HG02938 (cell line): Measurements from ENCODE around the gene CSAG2.
"Not testable (repeated sequence)": the region's sequence is repeated elsewhere in the genome, so short reads cannot be mapped to it uniquely, and the experiment has no call there.

ENCODE experiments used
- ATAC-seq: cut with Tn5 transposase; IDR thresholded peaks from one replicate; pipeline ENCODE4 v1.9.1; 2021; ENCODE audit warnings: mild to moderate bottlenecking, moderate library complexity; ENCODE audit not compliant: unreplicated experiment

The CSAG2 gene

GRCh38 chrX:152709173-152709572 is at the start of gene CSAG2:
CSAG2 (minus strand) TSS chrX:152709273; CDS start chrX:152709112, 161 bp downstream.
- not testable (repeated sequence) for ATAC-seq

DNA sequence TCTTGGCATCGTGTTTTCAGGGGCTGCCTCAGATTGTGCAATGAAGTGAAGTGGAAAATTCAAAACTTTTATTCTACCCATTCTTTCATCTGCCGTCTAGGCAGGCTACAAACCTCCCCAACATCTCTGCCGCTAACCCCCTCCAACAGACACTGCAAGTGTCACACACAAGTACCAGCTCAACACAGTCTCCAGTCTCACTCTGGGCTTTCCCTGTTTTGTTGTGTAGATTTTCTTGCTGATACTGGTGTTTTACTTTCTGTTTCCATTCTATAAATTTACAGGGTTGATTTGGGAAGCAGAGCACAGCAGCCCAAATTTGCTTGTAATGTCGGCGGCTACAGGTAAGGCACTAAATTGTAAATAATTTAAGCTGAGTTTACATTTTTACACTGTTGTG is 45.8 kb upstream of the CSAG2 start:
- not testable (repeated sequence) for ATAC-seq

DNA sequence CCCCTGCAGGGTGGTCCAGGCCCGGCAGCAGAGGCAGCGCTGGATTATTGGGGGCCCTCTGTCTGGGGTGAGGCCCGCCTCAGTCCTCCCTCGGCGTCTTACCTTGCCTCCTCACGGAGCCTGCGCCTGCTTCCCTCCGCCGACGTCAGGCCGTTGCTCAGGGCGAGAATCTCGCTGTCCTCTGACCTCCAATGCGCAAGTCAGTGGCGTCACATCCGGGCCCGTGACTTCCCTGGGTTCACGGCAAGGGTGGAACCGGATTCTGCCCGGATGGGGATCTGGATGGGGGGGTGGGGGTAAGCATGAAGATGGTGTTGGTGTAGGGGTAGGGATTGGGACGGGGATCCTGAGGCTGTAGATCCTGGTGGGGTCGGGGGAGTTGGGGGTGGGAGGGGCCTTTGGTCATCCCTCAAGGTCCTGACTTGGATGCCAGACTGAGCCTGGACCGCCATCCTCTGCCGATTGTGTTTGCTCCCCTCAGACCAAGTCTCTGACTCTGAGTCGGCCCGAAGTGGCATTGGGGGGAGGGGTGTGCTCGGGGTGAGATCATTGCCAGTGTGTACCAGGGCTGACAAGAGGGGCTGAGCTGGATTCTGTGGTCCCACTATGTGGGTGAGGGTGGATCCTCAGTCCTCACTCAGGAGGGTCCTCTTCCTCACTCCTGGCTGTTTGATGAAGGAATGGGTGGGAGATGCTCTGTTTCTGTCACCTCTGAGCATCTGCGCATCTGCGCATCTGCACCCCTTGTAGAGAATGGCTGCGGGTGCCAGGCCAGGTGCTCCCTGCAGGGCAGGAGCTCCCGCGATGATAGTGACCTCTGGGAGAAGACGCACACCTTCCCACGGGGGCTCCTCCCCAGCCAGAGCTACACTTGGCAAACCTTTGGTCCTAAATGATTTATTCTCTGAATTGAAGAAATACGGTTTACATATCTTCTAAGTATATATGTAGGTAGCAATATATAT is 44.9 kb upstream of the CSAG2 start, which contains the start of gene MAGEA2:
MAGEA2 (minus strand) TSS at position 157 of the 965 bp plus-strand sequence. CDS start 2,479 bp downstream, outside the sequence.
- ATAC-seq, result not testable (repeated sequence)

GRCh38 chrX:152738560-152738959 is 29.5 kb upstream of the CSAG2 start:
- no peak for ATAC-seq

GRCh38 chrX:152736528-152736927 is 27.5 kb upstream of the CSAG2 start:
- not testable (repeated sequence) for ATAC-seq

- ATAC-seq, result no peak
These were observed 26.9 kb upstream of the CSAG2 start for GRCh38 chrX:152735860-152736511.

DNA sequence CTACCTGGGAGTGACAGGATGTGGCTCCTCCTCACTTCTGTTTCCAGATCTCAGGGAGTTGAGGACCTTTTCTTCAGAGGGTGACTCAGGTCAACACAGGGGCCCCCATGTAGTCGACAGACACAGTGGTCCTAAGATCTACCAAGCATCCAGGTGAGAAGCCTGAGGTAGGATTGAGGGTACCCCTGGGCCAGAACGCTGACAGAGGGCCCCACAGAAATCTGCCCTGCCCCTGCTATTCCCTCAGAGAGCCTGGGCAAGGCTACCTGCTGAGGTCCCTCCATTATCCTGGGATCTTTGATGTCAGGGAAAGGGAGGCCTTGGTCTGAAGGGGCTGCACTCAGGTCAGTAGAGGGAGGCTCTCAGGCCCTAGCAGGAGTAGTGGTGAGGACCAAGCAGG is 26.0 kb upstream of the CSAG2 start:
- ATAC-seq, result no peak

GRCh38 chrX:152734143-152734858 is 25.2 kb upstream of the CSAG2 start:
- not testable (repeated sequence) for ATAC-seq

GRCh38 chrX:152733261-152733975 is 24.3 kb upstream of the CSAG2 start, which contains the start of the genes CSAG1 and MAGEA12:
CSAG1 (minus strand) TSS chrX:152733721; CDS start chrX:152732460, 1,261 bp downstream.
MAGEA12 (plus strand) TSS chrX:152733757; CDS start chrX:152736162, 2,405 bp downstream.
- no peak for ATAC-seq

- no peak for ATAC-seq
These were observed 16.3 kb upstream of the CSAG2 start for GRCh38 chrX:152725409-152725808.

- not testable (repeated sequence) for ATAC-seq
These were observed 5.0 kb upstream of the CSAG2 start, which contains the start of gene MAGEA2B for GRCh38 chrX:152713815-152714787. MAGEA2B (plus strand) TSS chrX:152714628; CDS start chrX:152717107, 2,479 bp downstream.

GRCh38 chrX:152713195-152713594 is 4.1 kb upstream of the CSAG2 start:
- ATAC-seq, result not testable (repeated sequence)

DNA sequence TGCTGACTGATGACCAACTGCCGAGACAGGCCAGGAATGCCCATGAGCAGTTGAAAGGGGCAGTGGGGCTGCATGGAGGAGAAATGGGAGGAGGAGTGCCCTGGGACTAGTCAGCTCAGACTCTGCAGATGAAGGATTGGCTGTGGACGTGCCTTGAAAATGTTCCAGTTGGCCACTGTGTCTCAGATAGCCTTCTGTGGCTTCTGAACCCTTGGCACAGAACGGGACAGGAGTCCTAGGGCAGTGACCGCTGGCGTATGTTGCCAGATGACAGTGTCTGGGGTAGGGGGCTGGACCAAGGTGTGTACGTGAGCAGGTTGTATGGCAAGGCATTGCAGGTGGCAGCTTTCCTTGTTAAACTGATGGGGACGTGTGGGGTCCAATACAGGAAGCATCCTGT is 2.6 kb downstream of the CSAG2 start:
- ATAC-seq, result not testable (repeated sequence)

GRCh38 chrX:152700390-152700789 is 8.7 kb downstream of the CSAG2 start:
- not testable (repeated sequence) for ATAC-seq

GRCh38 chrX:152697952-152698931 is 10.8 kb downstream of the CSAG2 start, which contains the start of gene MAGEA3:
MAGEA3 (plus strand) TSS chrX:152698794; CDS start chrX:152700833, 2,039 bp downstream.
- ATAC-seq, result not testable (repeated sequence)

DNA sequence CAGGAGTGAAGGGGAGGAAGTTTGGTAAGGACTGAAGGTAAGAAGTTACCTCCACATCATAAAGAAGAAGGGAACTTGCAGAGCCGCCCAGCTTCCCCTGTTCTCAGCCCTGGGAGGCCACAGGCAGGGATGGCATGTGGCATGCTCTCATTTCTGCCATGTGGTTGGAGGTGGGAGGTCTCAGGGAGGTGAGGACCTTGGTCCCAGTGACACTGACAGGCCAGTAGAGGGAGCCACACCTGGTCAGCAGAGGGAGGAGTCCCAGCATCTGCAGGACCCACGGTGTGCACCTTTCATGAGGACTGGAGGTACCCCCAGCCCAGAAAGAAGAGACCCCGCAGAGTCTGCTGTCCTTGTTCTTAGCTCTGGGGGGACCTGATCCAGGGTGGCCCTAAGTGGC is 28.1 kb downstream of the CSAG2 start:
- peak; percentile 92 for ATAC-seq

- ATAC-seq, result not testable (repeated sequence)
These were observed 34.4 kb downstream of the CSAG2 start for GRCh38 chrX:152674652-152675051.
